RWPE2 (cell line): ENCODE results near the gene ELK3.
A peak's percentile ranks its signal among the peaks of the same experiment; 100 is the strongest.

Experiments used
- ATAC-seq: fragments of 200-7000 bp; cut with Tn5 transposase; 3 replicates; pipeline ENCODE4 v1.9.1; 2021; ENCODE audit warnings: low read depth
- DNase-seq: peaks from one replicate; pipeline ENCODE4 v3.0.0-alpha.2; 2020; ENCODE audit warnings: low spot score
- H3K27ac ChIP-seq: fragments of 450-650 bp; 2 replicates; pipeline ENCODE4 v1.5.1; 2017; ENCODE audit warnings: mild to moderate bottlenecking; ENCODE audit not compliant: poor library complexity, severe bottlenecking
- H3K27me3 ChIP-seq: fragments of 250-450 bp; sonication (Bioruptor Pico); 2 replicates; pipeline ENCODE4 v1.5.1; 2021; ENCODE audit warnings: mild to moderate bottlenecking, moderate library complexity; ENCODE audit not compliant: insufficient read depth, poor library complexity, severe bottlenecking
- H3K36me3 ChIP-seq: fragments of 250-450 bp; sonication (Bioruptor Pico); 2 replicates; pipeline ENCODE4 v1.5.1; 2020; ENCODE audit warnings: low read depth, mild to moderate bottlenecking, moderate library complexity
- H3K4me1 ChIP-seq: fragments of 250-450 bp; sonication (Bioruptor Pico); 2 replicates; pipeline ENCODE4 v1.5.1; 2021; ENCODE audit warnings: mild to moderate bottlenecking, moderate library complexity; ENCODE audit not compliant: insufficient read depth, poor library complexity, severe bottlenecking
- H3K4me3 ChIP-seq: fragments of 250-450 bp; sonication (Bioruptor Pico); 2 replicates; pipeline ENCODE4 v1.5.1; 2021; ENCODE audit warnings: mild to moderate bottlenecking, moderate library complexity; ENCODE audit not compliant: severe bottlenecking
- H3K9me3 ChIP-seq: fragments of 250-450 bp; sonication (Bioruptor Pico); 2 replicates; pipeline ENCODE4 v1.5.1; 2021; ENCODE audit warnings: mild to moderate bottlenecking, moderate library complexity; ENCODE audit not compliant: severe bottlenecking
- TF ChIP-seq, protein P1 (sequence below): fragments of 450-650 bp; IDR thresholded peaks from one replicate; pipeline ENCODE4 v1.5.1; 2017; ENCODE audit warnings: mild to moderate bottlenecking, moderate library complexity; ENCODE audit not compliant: poor library complexity, severe bottlenecking

Gene ELK3

DNA sequence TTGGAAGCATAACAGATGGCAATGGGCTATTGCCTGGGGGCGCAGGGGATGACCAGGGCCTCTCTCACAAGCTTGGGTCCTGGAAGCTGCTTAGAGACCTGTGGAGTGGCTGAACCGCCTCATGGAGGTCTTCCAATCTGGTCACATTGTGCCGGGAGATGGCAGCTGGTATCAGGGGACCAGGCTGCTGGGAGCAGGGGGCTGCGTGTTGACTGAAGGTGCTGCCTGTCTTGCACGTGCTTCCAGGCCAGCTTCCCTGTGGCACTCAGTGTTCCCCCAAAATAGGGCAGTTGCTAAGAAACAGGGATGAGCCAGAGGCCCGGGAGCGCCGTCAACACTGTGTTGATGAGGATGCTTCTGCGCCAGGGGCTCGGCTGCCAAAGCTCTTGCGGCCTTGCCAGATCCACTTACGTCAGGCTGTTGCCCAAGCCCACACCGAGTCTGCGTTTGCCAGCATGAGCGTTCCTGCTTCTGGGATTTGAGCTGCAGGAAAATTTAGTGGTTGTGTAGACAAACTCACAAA, 39.8 kb downstream of the ELK3 start:
- H3K4me1 ChIP-seq = peaks cover 25% of the 10 kb centered on the region
- H3K9me3 ChIP-seq = no peaks in the 10 kb centered on the region
- TF ChIP-seq, protein P1, sequence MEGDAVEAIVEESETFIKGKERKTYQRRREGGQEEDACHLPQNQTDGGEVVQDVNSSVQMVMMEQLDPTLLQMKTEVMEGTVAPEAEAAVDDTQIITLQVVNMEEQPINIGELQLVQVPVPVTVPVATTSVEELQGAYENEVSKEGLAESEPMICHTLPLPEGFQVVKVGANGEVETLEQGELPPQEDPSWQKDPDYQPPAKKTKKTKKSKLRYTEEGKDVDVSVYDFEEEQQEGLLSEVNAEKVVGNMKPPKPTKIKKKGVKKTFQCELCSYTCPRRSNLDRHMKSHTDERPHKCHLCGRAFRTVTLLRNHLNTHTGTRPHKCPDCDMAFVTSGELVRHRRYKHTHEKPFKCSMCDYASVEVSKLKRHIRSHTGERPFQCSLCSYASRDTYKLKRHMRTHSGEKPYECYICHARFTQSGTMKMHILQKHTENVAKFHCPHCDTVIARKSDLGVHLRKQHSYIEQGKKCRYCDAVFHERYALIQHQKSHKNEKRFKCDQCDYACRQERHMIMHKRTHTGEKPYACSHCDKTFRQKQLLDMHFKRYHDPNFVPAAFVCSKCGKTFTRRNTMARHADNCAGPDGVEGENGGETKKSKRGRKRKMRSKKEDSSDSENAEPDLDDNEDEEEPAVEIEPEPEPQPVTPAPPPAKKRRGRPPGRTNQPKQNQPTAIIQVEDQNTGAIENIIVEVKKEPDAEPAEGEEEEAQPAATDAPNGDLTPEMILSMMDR = no peak
- no peaks in the 10 kb centered on the region for H3K27me3 ChIP-seq
- H3K4me3 ChIP-seq = no peak overlapping the region
- peaks cover 62% of the 10 kb centered on the region for H3K36me3 ChIP-seq
- no peak overlapping the region for H3K27ac ChIP-seq
- DNase-seq (peak; percentile 59), ATAC-seq (no peak)

DNA sequence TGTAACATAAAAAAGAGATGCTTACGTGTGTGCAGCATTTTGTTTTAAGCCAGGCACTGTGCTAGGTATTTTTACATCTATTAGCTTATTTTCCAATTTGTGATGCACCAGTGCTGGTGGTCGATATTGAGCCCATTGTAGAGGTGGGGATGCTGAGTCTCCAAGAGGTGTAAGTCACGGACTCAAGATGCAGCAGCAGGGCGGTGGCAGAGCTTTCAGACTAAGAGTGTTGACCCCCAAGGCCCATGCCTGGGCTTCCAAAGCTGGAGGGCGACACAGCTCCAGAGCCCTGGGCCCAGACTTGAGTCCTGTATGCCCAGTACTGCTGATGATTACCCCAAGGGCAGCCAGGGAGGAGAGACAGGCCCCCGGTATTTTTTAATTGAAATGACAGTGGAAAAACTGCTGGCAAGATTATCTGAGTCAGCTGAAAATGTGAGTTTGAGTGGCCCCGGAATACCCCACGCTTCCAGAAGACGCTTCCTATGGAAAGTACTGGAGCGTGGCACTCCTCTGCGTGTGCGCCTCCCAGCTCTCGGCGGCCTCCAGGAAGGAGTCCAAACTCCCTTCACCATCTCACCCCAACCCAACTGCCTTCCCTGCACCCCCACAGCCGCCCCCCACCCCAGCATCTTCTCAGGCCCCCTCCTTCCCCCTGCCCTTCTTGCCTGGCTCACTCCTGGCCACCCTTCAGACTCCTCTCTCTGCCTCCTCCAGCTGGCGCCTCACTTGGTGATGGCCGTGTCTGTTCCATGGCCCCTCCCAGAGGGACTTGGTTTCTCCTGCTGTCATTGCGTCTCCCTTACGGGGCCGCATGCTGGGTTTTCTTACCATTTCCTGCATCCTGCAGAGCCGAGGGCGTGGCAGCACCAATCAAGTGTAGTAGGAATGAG, 40.7 kb downstream of the ELK3 start:
- Histone ChIP-seq H3K4me1 (peaks cover 18% of the 10 kb centered on the region), H3K4me3 (no peak overlapping the region), H3K36me3 (peaks cover 67% of the 10 kb centered on the region), H3K9me3 (no peaks in the 10 kb centered on the region), H3K27me3 (no peaks in the 10 kb centered on the region), H3K27ac (no peak overlapping the region)
- TF ChIP-seq, protein P1 = no peak
- ATAC-seq (no peak), DNase-seq (peak; percentile 53)

GRCh38 chr12:96235484-96235826, 41.3 kb downstream of the ELK3 start:
- TF ChIP-seq, protein P1 = no peak
- peak; percentile 38 for DNase-seq
- no peak overlapping the region for H3K27ac ChIP-seq

DNA sequence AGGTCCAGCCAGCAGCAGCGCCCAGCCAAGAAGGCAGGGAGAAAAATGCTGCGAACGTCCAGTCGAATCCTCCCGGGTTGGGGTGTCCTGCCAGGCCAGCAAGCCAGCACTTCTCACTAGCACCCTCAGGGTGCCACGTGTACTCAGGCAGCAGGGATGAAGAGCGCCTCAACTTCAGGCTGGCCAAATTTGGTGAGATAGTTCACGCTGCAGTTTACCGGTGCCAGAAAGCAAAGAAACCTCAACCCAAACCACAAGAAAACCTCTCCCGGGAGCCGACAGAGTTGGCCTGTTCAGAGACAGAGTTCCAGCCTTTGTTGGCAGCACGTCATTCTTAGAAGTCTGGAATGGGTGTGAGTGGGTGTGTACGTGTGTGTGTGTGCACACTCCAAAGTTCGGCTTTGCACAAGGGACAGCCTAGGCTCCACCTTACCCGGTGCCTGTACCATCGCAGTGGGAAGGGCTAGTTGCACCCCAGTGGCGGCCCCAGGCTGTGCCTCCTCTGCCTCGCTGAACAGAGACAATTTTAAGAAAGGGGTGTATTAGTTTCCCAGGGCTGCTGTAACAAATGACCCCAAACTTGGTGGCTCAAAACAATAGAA, 42.1 kb downstream of the ELK3 start:
- Histone ChIP-seq H3K9me3 (no peaks in the 10 kb centered on the region), H3K27ac (peak overlapping the region; percentile 68), H3K4me1 (peaks cover 14% of the 10 kb centered on the region), H3K36me3 (peaks cover 66% of the 10 kb centered on the region), H3K4me3 (no peak overlapping the region), H3K27me3 (no peaks in the 10 kb centered on the region)
- DNase-seq (peak; percentile 47), ATAC-seq (no peak)
- TF ChIP-seq, protein P1 = no peak

More at GRCh38 chr12:96235484-96235826, 41.3 kb downstream of the ELK3 start:
- H3K4me1 ChIP-seq = peaks cover 14% of the 10 kb centered on the region
- no peak overlapping the region for H3K4me3 ChIP-seq
- no peaks in the 10 kb centered on the region for H3K9me3 ChIP-seq
- ATAC-seq = no peak
- H3K27me3 ChIP-seq = no peaks in the 10 kb centered on the region
- peaks cover 67% of the 10 kb centered on the region for H3K36me3 ChIP-seq
